Testis (tissue), 2 donors: ENCODE results near the gene STK24.

Source experiments
- CTCF ChIP-seq, 3 experiments: fragments of 450-650 bp in 2 of 3; fragments of 200-600 bp in 1 of 3; sonication (generic) in 1 of 3; IDR thresholded peaks; one replicate each; pipeline ENCODE4 v1.5.1; 2016 to 2019; ENCODE audit warnings: antibody characterized with exemption in 3 of 3, mild to moderate bottlenecking in 2 of 3, moderate library complexity in 1 of 3
- POLR2A ChIP-seq: fragments of 450-650 bp; IDR thresholded peaks from one replicate; pipeline ENCODE4 v1.6.1; 2017; ENCODE audit warnings: antibody characterized with exemption, mild to moderate bottlenecking, moderate library complexity

DNA sequence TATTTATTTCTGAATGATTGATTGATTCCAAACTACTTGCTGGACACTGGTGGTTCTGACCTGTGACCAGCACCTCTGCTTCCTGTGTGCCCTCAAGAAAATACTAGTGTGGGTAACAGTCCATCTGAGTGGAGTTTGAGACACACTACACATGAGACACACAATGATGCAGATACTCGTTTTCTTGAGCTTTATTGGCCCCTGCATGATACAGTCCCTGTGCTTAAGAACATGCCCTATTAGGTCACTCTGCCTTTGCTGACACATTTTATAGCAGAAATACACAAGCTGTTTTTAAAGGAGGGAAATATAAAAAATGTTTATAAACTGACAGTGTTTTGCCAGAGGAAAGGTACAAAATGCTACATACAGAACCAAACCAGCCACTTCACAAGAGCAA, 126.9 kb downstream of the STK24 start:
- TF ChIP-seq CTCF (IDR thresholded peaks at IDR 0.05) (no peak), POLR2A (no peak)
